OCI-LY1 (cell line): ENCODE measurements around the gene MUL1.

ENCODE experiments used
- EZH2 ChIP-seq: fragments of 200-600 bp; sonication (generic), shearing (Covaris generic); IDR thresholded peaks from 2 replicates; pipeline ENCODE4 v1.8.0; 2017; ENCODE audit warnings: borderline replicate concordance, mixed run types, mild to moderate bottlenecking, antibody characterized with exemption, low read length, moderate library complexity, mixed read lengths
- TF ChIP-seq, protein P1 (sequence below): fragments of 200-600 bp; sonication (generic), shearing (Covaris generic); IDR thresholded peaks from 2 replicates; pipeline ENCODE4 v1.5.1; 2017; ENCODE audit warnings: mild to moderate bottlenecking, antibody characterized with exemption, low read length, moderate library complexity, mixed read lengths

DNA sequence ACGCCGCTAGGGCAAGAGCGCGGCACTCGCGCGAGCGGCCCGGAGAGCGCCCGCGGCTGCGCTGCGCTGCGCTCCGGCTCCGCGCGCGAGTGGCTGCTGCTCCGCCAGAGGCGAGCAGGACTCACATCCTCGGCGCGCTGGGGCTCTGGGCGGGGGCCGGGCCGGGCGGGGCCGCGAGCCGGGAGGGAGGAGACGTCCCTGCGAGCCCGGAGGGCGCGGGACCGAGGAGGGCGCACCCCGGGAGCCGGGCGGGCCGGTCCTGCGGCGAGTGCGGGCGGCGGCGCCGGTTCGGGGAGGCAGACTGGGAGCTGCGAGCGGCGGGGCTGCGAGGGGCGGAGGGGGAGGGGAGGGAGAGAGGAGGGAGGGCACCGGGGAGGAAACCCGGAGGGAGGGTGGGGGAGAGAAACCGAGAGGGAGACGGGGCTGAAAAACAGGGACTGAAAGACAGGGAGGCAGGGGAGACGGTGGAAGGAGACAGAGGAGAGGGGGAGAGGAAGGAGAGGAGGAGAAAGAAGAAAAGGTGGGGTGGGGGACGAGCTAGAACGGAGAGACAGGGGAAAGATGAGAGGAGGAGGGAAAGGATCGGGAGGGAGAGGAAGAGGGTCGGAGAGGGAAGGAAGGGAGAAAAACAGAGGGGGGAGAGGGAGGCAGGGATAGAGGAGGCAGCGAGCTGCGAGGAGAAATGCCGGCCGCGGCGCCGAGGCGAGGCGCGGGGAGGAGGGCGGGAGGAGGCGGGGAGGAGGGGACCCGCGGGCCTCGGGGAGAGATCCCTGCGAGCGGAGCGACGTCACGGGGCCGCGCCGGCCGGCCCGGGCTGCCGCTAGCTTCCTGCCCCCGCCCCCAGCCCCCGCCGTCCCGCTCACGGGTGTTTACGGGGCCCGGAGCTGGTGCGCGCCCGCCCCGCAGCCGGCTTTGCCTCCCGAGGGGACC lies 22.2 kb downstream of the MUL1 start, which contains the start of gene CAMK2N1:
- TF ChIP-seq, protein P1, sequence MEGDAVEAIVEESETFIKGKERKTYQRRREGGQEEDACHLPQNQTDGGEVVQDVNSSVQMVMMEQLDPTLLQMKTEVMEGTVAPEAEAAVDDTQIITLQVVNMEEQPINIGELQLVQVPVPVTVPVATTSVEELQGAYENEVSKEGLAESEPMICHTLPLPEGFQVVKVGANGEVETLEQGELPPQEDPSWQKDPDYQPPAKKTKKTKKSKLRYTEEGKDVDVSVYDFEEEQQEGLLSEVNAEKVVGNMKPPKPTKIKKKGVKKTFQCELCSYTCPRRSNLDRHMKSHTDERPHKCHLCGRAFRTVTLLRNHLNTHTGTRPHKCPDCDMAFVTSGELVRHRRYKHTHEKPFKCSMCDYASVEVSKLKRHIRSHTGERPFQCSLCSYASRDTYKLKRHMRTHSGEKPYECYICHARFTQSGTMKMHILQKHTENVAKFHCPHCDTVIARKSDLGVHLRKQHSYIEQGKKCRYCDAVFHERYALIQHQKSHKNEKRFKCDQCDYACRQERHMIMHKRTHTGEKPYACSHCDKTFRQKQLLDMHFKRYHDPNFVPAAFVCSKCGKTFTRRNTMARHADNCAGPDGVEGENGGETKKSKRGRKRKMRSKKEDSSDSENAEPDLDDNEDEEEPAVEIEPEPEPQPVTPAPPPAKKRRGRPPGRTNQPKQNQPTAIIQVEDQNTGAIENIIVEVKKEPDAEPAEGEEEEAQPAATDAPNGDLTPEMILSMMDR = no peak
- no peak for TF ChIP-seq EZH2
